ENCODE measurements around the gene ZBTB9.
"Not testable (repeated sequence)": the region's sequence is repeated elsewhere in the genome, so short reads cannot be mapped to it uniquely, and the experiment has no call there.

Gene ZBTB9

GRCh38 chr6:33469661-33470060 lies 15.3 kb downstream of the ZBTB9 start:
- no peak for FAIRE-seq

GRCh38 chr6:33477864-33478263 lies 23.5 kb downstream of the ZBTB9 start:
- no peak for FAIRE-seq

GRCh38 chr6:33481192-33481591 lies 26.8 kb downstream of the ZBTB9 start:
- FAIRE-seq = no peak

DNA sequence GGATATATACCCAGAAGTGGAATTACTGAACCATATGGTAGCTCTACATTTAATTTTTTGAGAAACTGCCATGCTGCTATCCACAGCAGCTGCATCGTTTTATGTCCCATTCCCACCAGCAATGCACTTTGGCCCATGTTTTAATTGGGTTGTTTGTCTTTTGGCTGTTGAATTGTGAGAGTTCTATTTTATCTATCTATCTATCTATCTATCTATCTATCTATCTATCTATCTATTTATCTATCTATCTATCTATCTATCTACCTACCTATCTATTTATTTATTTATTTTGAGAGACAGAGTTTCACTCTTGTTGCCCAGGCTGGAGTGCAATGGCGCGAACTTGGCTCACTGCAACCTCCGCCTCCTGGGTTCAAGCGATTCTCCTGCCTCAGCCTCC lies 28.2 kb downstream of the ZBTB9 start:
- not testable (repeated sequence) for FAIRE-seq

GRCh38 chr6:33483678-33484077 lies 29.3 kb downstream of the ZBTB9 start:
- FAIRE-seq = no peak

- not testable (repeated sequence) for FAIRE-seq
These were observed 30.4 kb downstream of the ZBTB9 start for GRCh38 chr6:33484673-33485262.

DNA sequence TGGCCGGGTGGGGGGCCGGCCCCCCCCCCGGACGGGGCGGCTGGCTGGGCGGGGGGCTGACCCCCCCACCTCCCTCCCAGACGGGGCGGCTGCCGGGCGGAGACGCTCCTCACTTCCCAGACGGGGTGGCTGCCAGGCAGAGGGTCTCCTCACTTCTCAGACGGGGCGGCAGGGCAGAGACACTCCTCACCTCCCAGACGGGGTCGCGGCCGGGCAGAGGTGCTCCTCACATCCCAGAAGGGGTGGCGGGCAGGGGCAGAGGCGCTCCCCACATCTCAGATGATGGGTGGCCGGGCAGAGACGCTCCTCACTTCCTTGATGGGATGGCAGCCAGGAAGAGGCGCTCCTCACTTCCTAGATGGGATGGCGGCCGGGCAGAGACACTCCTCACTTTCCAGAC lies 31.3 kb downstream of the ZBTB9 start:
- FAIRE-seq = not testable (repeated sequence)

DNA sequence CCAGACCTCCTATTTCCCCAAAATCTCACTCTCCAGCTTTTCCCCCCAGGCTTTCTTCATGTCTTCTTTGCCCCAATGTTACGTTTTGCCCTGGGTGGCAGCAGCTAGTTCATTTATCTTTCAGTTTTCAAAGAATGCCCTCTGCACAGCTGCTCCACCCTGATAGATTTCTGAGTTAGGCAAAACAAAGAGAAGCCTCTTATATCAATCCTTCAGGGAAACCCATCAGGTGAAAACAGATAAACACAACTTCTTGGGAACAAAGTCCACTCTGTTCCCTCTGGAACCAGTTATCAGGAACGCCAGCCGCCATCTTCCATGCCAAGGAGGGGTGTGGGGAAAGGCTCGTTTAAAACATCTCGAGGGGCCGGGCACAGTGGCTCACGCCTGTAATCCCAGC lies 34.0 kb downstream of the ZBTB9 start:
- FAIRE-seq = no peak

GRCh38 chr6:33490198-33490597 lies 35.8 kb downstream of the ZBTB9 start:
- FAIRE-seq = no peak

- no peak for FAIRE-seq
These were observed 36.2 kb downstream of the ZBTB9 start for GRCh38 chr6:33490621-33491020.

- FAIRE-seq = no peak
These were observed 37.7 kb downstream of the ZBTB9 start for GRCh38 chr6:33492093-33492492.

DNA sequence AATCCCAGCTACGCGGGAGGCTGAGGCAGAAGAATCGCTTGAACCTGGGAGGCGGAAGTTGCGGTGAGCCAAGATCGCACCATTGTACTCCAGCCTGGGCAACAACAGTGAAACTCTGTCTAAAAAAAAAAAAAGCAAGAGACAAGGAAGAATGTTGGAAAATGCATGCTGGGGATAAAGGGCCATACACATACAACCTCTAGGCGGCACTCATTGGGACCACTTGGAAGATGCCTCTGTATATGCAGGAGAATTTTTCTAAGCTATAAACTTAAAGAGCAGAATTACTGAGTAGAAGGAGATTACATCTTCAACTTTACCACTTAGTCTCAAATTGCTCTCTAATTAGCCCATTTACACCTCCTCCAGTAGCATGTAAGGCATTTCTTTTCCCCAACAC lies 42.8 kb downstream of the ZBTB9 start:
- no peak for FAIRE-seq

GRCh38 chr6:33502486-33502885 lies 48.1 kb downstream of the ZBTB9 start:
- FAIRE-seq = no peak

- no peak for FAIRE-seq
These were observed 50.1 kb downstream of the ZBTB9 start for GRCh38 chr6:33504486-33504885.

- no peak for FAIRE-seq
These were observed 51.4 kb downstream of the ZBTB9 start for GRCh38 chr6:33505548-33506370.
